ENCODE measurements around the gene ZGRF1.
"Not testable (repeated sequence)": the region's sequence is repeated elsewhere in the genome, so short reads cannot be mapped to it uniquely, and the experiment has no call there.

Gene ZGRF1

GRCh38 chr4:112504807-112505206 lies 131.9 kb downstream of the ZGRF1 start:
- no peak overlapping the region for H3K4me3 ChIP-seq (IDR thresholded peaks at IDR 0.05; ENCODE audit: insufficient read depth, low read depth, low read length)
- TF ChIP-seq, protein P1, sequence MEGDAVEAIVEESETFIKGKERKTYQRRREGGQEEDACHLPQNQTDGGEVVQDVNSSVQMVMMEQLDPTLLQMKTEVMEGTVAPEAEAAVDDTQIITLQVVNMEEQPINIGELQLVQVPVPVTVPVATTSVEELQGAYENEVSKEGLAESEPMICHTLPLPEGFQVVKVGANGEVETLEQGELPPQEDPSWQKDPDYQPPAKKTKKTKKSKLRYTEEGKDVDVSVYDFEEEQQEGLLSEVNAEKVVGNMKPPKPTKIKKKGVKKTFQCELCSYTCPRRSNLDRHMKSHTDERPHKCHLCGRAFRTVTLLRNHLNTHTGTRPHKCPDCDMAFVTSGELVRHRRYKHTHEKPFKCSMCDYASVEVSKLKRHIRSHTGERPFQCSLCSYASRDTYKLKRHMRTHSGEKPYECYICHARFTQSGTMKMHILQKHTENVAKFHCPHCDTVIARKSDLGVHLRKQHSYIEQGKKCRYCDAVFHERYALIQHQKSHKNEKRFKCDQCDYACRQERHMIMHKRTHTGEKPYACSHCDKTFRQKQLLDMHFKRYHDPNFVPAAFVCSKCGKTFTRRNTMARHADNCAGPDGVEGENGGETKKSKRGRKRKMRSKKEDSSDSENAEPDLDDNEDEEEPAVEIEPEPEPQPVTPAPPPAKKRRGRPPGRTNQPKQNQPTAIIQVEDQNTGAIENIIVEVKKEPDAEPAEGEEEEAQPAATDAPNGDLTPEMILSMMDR (conservative IDR thresholded peaks at IDR 0.05; ENCODE audit: low read depth, low read length) = no peak
- H3K4me1 ChIP-seq (ENCODE audit: low read depth, poor library complexity, severe bottlenecking) = no peaks in the 10 kb centered on the region
- H3K27ac ChIP-seq = no peak overlapping the region
- no peak overlapping the region for H3K9ac ChIP-seq
- no peaks in the 10 kb centered on the region for H3K79me2 ChIP-seq (ENCODE audit: insufficient read depth, low read depth)
- H3K36me3 ChIP-seq (ENCODE audit: insufficient read depth) = no peaks in the 10 kb centered on the region
- H3K27me3 ChIP-seq (ENCODE audit: insufficient read depth, low read depth) = no peaks in the 10 kb centered on the region
- H2AFZ ChIP-seq (ENCODE audit: low read depth) = no peak overlapping the region
- no peaks in the 10 kb centered on the region for H4K20me1 ChIP-seq (ENCODE audit: insufficient read depth)
- no peak overlapping the region for H3K4me2 ChIP-seq

GRCh38 chr4:112502871-112503270 lies 133.8 kb downstream of the ZGRF1 start:
- Histone ChIP-seq H3K79me2 (ENCODE audit: insufficient read depth, low read depth) (no peaks in the 10 kb centered on the region), H3K4me3 (IDR thresholded peaks at IDR 0.05; ENCODE audit: insufficient read depth, low read depth, low read length) (no peak overlapping the region), H3K36me3 (ENCODE audit: insufficient read depth) (no peaks in the 10 kb centered on the region), H3K9ac (no peak overlapping the region), H2AFZ (ENCODE audit: low read depth) (no peak overlapping the region), H3K4me1 (ENCODE audit: low read depth, poor library complexity, severe bottlenecking) (no peaks in the 10 kb centered on the region), H3K4me2 (no peak overlapping the region), H3K27ac (no peak overlapping the region), H3K27me3 (ENCODE audit: insufficient read depth, low read depth) (no peaks in the 10 kb centered on the region), H4K20me1 (ENCODE audit: insufficient read depth) (no peaks in the 10 kb centered on the region)
- TF ChIP-seq, protein P1 (conservative IDR thresholded peaks at IDR 0.05; ENCODE audit: low read depth, low read length) = no peak

DNA sequence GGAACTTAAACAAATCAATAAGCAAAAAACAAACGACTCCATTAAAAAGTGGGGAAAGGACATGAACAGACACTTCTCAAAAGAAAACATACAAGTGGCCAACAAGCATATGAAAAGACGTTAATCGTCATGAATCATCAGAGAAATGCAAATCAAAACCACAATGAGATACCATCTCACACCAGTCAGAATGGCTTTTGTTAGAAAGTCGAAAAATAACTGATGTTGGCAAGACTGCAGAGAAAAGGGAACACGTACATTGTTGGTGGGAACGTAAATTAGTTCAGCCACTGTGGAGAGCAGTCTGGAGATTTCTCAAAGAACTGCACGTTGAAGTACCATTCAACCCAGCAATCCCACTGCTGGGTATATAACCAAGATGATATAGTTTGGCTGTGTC lies 144.4 kb downstream of the ZGRF1 start:
- no peaks in the 10 kb centered on the region for H3K36me3 ChIP-seq (ENCODE audit: insufficient read depth)
- H3K4me1 ChIP-seq (ENCODE audit: low read depth, poor library complexity, severe bottlenecking) = no peaks in the 10 kb centered on the region
- H3K4me2 ChIP-seq = no peak overlapping the region
- no peaks in the 10 kb centered on the region for H3K27me3 ChIP-seq (ENCODE audit: insufficient read depth, low read depth)
- H3K4me3 ChIP-seq (IDR thresholded peaks at IDR 0.05; ENCODE audit: insufficient read depth, low read depth, low read length) = no peak overlapping the region
- TF ChIP-seq, protein P1 (conservative IDR thresholded peaks at IDR 0.05; ENCODE audit: low read depth, low read length) = no peak
- no peak overlapping the region for H3K27ac ChIP-seq
- no peak overlapping the region for H2AFZ ChIP-seq (ENCODE audit: low read depth)
- H3K9ac ChIP-seq = no peak overlapping the region
- H3K79me2 ChIP-seq (ENCODE audit: insufficient read depth, low read depth) = no peaks in the 10 kb centered on the region
- no peaks in the 10 kb centered on the region for H4K20me1 ChIP-seq (ENCODE audit: insufficient read depth)

DNA sequence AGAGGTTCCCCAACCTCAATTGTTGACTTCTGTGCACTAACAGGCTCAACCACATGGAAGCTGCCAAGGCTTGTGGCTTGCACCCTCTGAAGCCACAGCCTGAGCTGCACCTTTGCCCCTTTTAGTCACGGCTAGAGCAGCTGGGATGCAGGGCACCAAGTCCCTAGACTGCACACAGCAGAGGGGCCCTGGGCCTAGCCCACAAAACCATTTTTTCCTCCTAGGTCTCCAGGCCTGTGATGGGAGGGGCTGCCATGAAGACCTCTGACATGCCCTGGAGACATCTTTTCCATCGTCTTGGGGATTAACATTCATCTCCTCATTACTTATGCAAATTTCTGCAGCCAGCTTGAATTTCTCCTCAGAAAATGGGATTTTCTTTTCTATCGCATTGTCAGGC lies 145.9 kb downstream of the ZGRF1 start:
- not testable (repeated sequence) for H3K4me3 ChIP-seq (IDR thresholded peaks at IDR 0.05; ENCODE audit: insufficient read depth, low read depth, low read length); H4K20me1 ChIP-seq (ENCODE audit: insufficient read depth); H3K9ac ChIP-seq; H3K4me2 ChIP-seq; H3K4me1 ChIP-seq (ENCODE audit: low read depth, poor library complexity, severe bottlenecking); H3K27me3 ChIP-seq (ENCODE audit: insufficient read depth, low read depth); H2AFZ ChIP-seq (ENCODE audit: low read depth); H3K27ac ChIP-seq; H3K36me3 ChIP-seq (ENCODE audit: insufficient read depth); H3K79me2 ChIP-seq (ENCODE audit: insufficient read depth, low read depth)
